GM12875 (cell line): ENCODE measurements around the gene SGIP1.
"Not testable (repeated sequence)": the region's sequence is repeated elsewhere in the genome, so short reads cannot be mapped to it uniquely, and the experiment has no call there.

Experiments used
- H3K4me3 ChIP-seq: one replicate; pipeline ENCODE4 v1.5.1; 2011; ENCODE audit warnings: low read depth, low read length, control low read depth
- TF ChIP-seq, protein P1 (sequence below): IDR thresholded peaks from 2 replicates; pipeline ENCODE4 v1.5.1; 2011; ENCODE audit warnings: low read depth, mild to moderate bottlenecking, control low read depth, inconsistent platforms, low read length, moderate library complexity, borderline replicate concordance; ENCODE audit not compliant: insufficient read depth

The SGIP1 gene

DNA sequence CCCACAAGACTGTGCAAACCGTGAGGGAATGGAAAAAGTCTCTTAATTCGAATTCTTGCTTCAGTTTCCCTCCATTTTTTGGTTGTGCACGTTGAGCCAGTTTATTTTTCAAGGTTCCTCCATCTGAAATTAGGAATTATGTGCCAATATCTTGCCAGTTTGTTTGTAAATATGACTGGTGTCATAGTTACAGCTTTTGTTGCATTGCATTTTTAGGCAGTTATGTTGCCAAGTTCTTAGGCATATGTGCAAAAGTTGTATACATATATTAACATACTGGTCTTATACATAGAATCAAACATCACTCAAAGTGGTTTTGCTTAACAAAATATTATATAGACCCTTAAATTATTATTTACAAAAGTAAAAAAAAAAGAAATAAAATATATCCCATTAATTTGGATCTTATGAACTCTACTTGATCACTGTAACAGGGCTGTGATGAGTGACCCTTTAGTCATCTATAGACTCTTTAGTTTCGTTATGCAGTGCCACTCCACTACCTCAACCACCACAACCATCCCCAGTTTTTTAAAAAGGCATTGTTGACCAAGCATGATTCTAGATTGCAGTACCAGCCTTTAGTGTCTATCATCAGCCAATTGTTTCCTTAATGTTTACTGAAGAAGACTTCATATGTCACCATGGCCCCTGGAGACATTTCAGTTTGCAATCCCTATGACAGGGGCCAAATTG, 197.4 kb downstream of the SGIP1 start:
- TF ChIP-seq, protein P1, sequence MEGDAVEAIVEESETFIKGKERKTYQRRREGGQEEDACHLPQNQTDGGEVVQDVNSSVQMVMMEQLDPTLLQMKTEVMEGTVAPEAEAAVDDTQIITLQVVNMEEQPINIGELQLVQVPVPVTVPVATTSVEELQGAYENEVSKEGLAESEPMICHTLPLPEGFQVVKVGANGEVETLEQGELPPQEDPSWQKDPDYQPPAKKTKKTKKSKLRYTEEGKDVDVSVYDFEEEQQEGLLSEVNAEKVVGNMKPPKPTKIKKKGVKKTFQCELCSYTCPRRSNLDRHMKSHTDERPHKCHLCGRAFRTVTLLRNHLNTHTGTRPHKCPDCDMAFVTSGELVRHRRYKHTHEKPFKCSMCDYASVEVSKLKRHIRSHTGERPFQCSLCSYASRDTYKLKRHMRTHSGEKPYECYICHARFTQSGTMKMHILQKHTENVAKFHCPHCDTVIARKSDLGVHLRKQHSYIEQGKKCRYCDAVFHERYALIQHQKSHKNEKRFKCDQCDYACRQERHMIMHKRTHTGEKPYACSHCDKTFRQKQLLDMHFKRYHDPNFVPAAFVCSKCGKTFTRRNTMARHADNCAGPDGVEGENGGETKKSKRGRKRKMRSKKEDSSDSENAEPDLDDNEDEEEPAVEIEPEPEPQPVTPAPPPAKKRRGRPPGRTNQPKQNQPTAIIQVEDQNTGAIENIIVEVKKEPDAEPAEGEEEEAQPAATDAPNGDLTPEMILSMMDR: no peak
- no peak overlapping the region for H3K4me3 ChIP-seq

DNA sequence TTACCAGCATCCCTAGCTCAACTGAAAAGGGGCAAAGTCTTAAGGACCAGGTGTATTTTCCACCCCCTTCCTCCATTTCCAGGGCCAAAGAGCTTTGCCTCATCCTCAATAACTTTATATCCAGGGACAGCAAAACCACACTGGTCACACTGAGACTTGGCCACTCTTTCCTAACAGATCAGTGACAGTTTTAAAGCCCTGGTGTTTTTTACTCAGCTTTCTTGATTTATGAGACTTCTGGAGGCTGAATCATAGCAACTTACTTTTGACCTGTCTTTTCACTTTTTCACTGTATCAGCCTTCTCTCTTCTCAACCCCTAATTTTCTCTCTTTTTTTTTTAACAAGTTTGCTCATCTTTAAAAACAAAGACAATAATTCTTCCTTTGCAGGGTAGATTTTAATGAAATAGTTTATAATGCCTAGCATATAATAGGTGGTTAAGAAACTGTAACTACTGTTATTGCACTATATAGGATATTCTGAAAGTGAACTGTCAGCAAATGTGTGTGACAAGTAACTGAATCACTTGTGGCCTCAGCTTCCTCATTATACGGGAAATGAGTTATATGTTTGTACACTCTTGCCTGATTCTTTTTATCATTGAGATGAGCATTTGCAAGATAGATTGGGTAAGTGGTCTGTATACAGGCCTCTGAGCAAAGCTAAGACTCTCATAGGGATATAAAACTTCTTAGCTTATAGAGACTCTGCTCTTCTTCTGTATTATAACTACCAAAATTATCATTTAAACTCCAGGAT, 198.6 kb downstream of the SGIP1 start:
- TF ChIP-seq, protein P1: no peak
- H3K4me3 ChIP-seq: no peak overlapping the region

DNA sequence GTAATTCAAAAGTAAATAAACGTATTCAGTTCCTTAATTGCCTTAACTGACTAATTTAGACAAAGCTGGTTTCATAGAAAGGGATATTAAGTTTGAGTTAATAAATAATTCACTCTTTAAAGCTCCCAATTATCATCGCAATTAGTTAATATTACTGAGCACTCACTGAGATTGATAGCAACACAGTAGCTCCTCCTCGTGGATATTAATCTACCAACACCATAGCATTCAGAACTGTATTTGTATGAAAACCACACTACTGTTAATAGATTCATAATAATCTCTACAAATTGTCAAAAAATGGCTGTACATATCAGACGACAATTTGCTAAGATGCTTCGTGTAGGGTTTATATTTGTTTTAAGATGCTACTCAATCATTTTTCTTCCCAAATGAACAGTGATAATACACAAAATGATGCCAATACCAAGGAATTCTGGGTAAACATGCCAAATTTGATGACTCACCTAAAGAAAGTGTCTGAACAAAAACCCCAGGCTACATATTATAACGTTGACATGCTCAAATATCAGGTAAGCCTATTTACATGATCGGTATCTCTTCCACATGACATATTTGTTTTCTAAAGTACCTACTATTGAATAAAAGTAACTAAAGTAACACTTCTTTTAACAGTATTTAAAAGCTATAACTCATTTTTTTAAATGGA, 199.5 kb downstream of the SGIP1 start:
- no peak overlapping the region for H3K4me3 ChIP-seq
- TF ChIP-seq, protein P1: no peak

DNA sequence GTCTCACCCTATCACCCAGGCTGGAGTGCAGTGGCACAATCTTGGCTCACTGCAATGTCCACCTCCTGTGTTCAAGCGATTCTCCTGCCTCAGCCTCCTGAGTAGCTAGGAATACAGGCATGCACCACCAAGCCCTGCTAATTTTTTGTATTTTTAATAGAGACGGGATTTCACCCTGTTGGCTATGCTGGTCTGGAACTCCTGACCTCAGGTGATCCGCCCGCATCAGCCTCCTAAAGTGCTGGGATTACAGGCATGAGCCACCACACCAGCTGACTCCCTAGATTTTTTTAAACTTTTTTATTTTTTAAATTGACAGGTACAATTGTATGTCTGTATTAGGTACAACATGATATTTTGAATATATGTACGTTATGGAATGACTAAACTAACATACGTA, 200.6 kb downstream of the SGIP1 start:
- H3K4me3 ChIP-seq: not testable (repeated sequence)

DNA sequence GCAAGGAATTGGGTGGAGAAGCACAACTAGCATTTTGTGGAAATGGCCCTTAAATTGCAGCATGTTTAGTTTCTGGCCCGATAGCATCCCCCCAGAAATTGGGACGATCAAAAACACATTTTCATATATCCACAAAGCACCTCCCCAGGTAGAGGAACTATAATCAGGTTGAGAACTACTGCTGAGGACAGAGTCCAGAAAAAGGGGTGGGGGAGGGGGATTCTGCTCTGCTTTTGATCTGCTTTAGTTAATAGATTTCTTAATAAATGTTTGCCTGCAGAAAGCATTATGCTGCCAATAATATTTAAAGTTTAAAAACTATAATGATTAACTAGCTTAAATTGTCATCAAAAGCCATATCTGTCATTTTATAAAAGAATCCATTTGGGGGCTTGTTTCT, 203.9 kb downstream of the SGIP1 start:
- no peak overlapping the region for H3K4me3 ChIP-seq
- TF ChIP-seq, protein P1: no peak

DNA sequence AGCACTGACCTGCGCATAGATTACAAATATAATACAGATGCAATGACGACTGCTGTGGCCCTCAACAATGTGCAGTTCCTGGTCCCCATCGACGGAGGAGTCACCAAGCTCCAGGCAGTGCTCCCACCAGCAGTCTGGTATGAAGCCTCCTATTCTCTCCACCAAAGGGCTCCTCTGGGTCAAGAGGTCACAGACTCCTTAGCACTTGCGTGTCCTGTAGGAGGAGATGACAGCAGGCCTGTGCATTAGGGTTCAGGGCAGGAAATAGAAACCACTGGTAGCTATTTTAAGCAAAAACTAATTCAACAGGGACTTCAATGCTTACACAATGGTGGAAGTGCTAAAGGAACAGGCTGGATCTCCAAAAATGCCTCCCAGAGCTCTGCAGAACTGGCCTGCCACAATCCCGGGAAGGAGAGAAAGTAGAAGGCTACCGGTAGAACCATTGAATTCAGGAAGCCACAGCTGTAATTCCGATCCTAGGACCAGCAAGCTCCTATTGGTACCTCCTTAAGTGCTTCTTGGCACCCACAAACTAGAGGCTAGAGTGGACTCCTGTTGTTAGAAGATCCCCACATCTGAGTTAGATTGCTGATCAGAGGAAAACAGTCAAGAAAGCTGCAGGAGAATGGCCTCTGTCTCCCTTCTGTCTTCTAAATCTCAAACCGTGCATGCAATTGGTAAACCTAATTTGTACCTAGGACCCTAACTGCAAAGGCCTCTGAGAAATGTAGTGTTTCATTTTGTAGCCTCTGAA, 205.6 kb downstream of the SGIP1 start:
- no peak overlapping the region for H3K4me3 ChIP-seq
- TF ChIP-seq, protein P1: no peak

DNA sequence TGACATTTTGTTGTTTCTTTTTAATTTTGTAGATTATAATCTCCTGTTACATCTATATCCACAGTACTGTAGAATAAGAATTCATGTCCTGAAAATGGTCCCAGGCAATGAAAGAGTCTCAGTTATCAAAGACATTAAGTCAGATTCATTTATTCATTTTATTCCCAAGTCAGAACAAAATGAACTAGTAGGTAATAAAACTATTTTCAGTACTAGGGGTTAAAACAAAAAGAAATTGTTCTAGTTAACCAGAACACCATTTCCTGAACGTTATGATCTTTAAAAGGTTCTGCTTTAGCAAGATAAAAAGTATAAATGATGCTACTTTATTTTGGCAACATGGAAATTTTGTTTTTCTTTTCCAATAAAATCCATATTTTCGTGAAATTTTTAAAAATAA, 211.5 kb downstream of the SGIP1 start:
- H3K4me3 ChIP-seq: no peak overlapping the region
- TF ChIP-seq, protein P1: no peak
